Endothelial cell (in vitro differentiated cells): Measurements from ENCODE around the gene XXYLT1. TPM values are rescaled to one million over a fixed set of nuclear protein-coding genes. Genes with fewer than 3 reads are reported as not detected.

Experiments
- DNase-seq: peaks from one replicate; pipeline ENCODE4 v3.0.0; 2021; ENCODE audit warnings: low spot score
- H3K27ac Mint-ChIP-seq: one replicate; pipeline ENCODE4 v1.8.0; 2021; ENCODE audit warnings: mixed read lengths, inconsistent platforms; ENCODE audit not compliant: unreplicated experiment
- H3K27me3 Mint-ChIP-seq: one replicate; pipeline ENCODE4 v1.8.0; 2021; ENCODE audit warnings: mild to moderate bottlenecking, moderate library complexity, mixed read lengths, inconsistent platforms; ENCODE audit not compliant: unreplicated experiment
- H3K36me3 Mint-ChIP-seq: one replicate; pipeline ENCODE4 v1.8.0; 2021; ENCODE audit warnings: mild to moderate bottlenecking, low read depth, mixed read lengths, inconsistent platforms; ENCODE audit not compliant: unreplicated experiment
- H3K4me1 Mint-ChIP-seq: one replicate; pipeline ENCODE4 v1.8.0; 2021; ENCODE audit warnings: mild to moderate bottlenecking, mixed read lengths, inconsistent platforms; ENCODE audit not compliant: unreplicated experiment
- H3K4me3 Mint-ChIP-seq: one replicate; pipeline ENCODE4 v1.8.0; 2021; ENCODE audit warnings: mild to moderate bottlenecking, mixed read lengths, inconsistent platforms; ENCODE audit not compliant: unreplicated experiment
- H3K9me3 Mint-ChIP-seq: one replicate; pipeline ENCODE4 v1.8.0; 2021; ENCODE audit warnings: mixed read lengths, inconsistent platforms; ENCODE audit not compliant: unreplicated experiment
- total RNA-seq: library from RNA; stranded (reverse); fragmentation: NEBNext Ultra II Directional; extraction: Animal tissue kit (Norgen Biotek cat#: 25700); gene quantifications from one replicate; pipeline ENCODE4 v1.2.1, GENCODE V29; 2021; ENCODE audit not compliant: unreplicated experiment
- TF ChIP-seq, protein P1 (sequence below): fragments of 200-600 bp; sonication (generic); IDR thresholded peaks from one replicate; pipeline ENCODE4 v1.5.0; 2021; ENCODE audit warnings: antibody characterized with exemption; ENCODE audit not compliant: unreplicated experiment

The XXYLT1 gene
- total RNA-seq, 1 donor from 2014 or later = 25.0 TPM

GRCh38 chr3:195036203-195036505, 234.8 kb downstream of the XXYLT1 start:
- Mint-ChIP-seq H3K27ac (no peak overlapping the region), H3K27me3 (no peaks in the 10 kb centered on the region), H3K9me3 (no peaks in the 10 kb centered on the region), H3K4me1 (peaks cover 30% of the 10 kb centered on the region), H3K4me3 (no peak overlapping the region), H3K36me3 (no peaks in the 10 kb centered on the region)
- TF ChIP-seq, protein P1, sequence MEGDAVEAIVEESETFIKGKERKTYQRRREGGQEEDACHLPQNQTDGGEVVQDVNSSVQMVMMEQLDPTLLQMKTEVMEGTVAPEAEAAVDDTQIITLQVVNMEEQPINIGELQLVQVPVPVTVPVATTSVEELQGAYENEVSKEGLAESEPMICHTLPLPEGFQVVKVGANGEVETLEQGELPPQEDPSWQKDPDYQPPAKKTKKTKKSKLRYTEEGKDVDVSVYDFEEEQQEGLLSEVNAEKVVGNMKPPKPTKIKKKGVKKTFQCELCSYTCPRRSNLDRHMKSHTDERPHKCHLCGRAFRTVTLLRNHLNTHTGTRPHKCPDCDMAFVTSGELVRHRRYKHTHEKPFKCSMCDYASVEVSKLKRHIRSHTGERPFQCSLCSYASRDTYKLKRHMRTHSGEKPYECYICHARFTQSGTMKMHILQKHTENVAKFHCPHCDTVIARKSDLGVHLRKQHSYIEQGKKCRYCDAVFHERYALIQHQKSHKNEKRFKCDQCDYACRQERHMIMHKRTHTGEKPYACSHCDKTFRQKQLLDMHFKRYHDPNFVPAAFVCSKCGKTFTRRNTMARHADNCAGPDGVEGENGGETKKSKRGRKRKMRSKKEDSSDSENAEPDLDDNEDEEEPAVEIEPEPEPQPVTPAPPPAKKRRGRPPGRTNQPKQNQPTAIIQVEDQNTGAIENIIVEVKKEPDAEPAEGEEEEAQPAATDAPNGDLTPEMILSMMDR = no peak
- no peak for DNase-seq

GRCh38 chr3:195035345-195036202, 235.4 kb downstream of the XXYLT1 start:
- H3K4me1 Mint-ChIP-seq = peaks cover 33% of the 10 kb centered on the region
- no peak overlapping the region for H3K4me3 Mint-ChIP-seq
- H3K36me3 Mint-ChIP-seq = no peaks in the 10 kb centered on the region
- peak; percentile 26 for DNase-seq
- no peaks in the 10 kb centered on the region for H3K9me3 Mint-ChIP-seq
- TF ChIP-seq, protein P1 = no peak
- H3K27me3 Mint-ChIP-seq = no peaks in the 10 kb centered on the region
- no peak overlapping the region for H3K27ac Mint-ChIP-seq

GRCh38 chr3:195034541-195034940, 236.4 kb downstream of the XXYLT1 start:
- Mint-ChIP-seq H3K27me3 (peaks cover under 1% of the 10 kb centered on the region), H3K36me3 (peaks cover 4% of the 10 kb centered on the region), H3K27ac (no peak overlapping the region), H3K9me3 (no peaks in the 10 kb centered on the region), H3K4me1 (peaks cover 41% of the 10 kb centered on the region), H3K4me3 (peak overlapping the region; percentile 57)
- no peak for DNase-seq
- TF ChIP-seq, protein P1 = no peak

DNA sequence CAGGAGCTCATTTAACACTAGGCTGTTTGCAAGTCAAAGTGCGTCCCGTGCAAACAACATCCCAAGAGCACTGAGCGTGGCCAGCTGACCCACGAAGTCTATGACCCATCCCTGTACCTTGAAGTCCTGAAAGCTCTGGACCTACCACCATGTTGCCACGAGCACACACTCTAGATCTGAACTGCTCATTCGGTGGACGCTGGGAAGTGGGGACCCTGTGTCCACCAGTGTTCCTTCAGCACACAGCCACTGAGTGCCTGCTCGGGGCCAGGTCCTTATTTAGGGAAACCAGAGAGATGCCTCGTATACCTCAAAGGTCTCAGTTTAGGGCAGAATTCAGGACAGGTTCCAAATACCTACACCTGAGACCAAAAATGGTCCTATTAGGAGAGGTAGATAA, 236.9 kb downstream of the XXYLT1 start:
- no peak for DNase-seq
- H3K36me3 Mint-ChIP-seq = peaks cover 4% of the 10 kb centered on the region
- H3K27ac Mint-ChIP-seq = no peak overlapping the region
- H3K4me1 Mint-ChIP-seq = peaks cover 44% of the 10 kb centered on the region
- H3K4me3 Mint-ChIP-seq = peak overlapping the region; percentile 57
- H3K9me3 Mint-ChIP-seq = no peaks in the 10 kb centered on the region
- H3K27me3 Mint-ChIP-seq = peaks cover 3% of the 10 kb centered on the region
- TF ChIP-seq, protein P1 = no peak

DNA sequence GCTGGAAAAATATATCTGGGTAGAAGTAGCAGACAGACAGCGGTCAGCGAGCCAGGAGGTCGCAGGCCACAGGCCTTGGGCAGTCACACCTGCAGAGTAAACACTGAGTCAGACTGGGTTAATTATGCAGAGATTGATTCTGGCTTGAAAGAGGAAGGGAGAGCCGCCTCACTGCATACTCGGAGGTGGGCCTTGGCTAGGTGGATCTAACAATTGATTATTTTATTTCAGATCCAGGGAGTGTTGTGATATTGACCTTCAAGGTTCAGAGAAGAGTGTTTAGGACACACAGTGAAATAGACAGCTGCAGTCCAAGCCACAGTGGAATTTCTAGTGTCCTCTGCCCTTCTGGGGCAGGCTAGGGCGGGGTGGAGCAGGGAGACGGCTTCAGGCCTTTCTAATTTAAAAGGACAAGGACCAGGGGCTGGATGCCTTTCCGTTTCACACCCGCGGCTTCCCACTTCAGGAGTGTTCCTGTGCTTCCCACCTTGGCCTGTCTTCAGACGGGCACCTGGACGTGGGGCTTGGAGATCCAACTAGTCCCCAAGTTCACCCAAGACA, 237.3 kb downstream of the XXYLT1 start:
- H3K36me3 Mint-ChIP-seq = peaks cover 4% of the 10 kb centered on the region
- H3K27me3 Mint-ChIP-seq = peaks cover 5% of the 10 kb centered on the region
- no peak for DNase-seq
- no peaks in the 10 kb centered on the region for H3K9me3 Mint-ChIP-seq
- TF ChIP-seq, protein P1 = no peak
- H3K4me1 Mint-ChIP-seq = peaks cover 44% of the 10 kb centered on the region
- peak overlapping the region; percentile 32 for H3K27ac Mint-ChIP-seq
- no peak overlapping the region for H3K4me3 Mint-ChIP-seq
